MM.1S (cell line): ENCODE data around the gene GH2.

Experiments
- DNase-seq: peaks from one replicate; pipeline ENCODE4 v3.0.0-alpha.2; 2015
- H2AFZ ChIP-seq: fragments of 300-600 bp; sonication (generic); 2 replicates; pipeline ENCODE4 v1.6.0; 2016; ENCODE audit warnings: antibody characterized with exemption, low read length
- H3F3A ChIP-seq: fragments of 300-600 bp; sonication (generic); 2 replicates; pipeline ENCODE4 v1.6.1; 2016; ENCODE audit warnings: mild to moderate bottlenecking, antibody characterized with exemption, low read length, moderate library complexity, mixed read lengths; ENCODE audit not compliant: insufficient read depth
- H3K27ac ChIP-seq: fragments of 300-600 bp; sonication (generic); 2 replicates; pipeline ENCODE4 v1.5.1; 2016; ENCODE audit warnings: mild to moderate bottlenecking, low read length
- H3K27me3 ChIP-seq: fragments of 300-600 bp; sonication (generic); replicated peaks from 2 replicates; pipeline ENCODE4 v1.6.0; 2016; ENCODE audit warnings: low read length; ENCODE audit not compliant: insufficient read depth
- H3K36me3 ChIP-seq: fragments of 300-600 bp; sonication (generic); replicated peaks from 2 replicates; pipeline ENCODE4 v1.6.1; 2016; ENCODE audit warnings: mild to moderate bottlenecking, low read length, mixed read lengths; ENCODE audit not compliant: insufficient read depth
- H3K4me1 ChIP-seq: fragments of 300-600 bp; sonication (generic); 2 replicates; pipeline ENCODE4 v1.6.1; 2016; ENCODE audit warnings: low read length, mixed read lengths
- H3K4me2 ChIP-seq: fragments of 300-600 bp; sonication (generic); 2 replicates; pipeline ENCODE4 v1.6.0; 2016; ENCODE audit warnings: low read depth, low read length
- H3K4me3 ChIP-seq: fragments of 300-600 bp; sonication (generic); 2 replicates; pipeline ENCODE4 v1.5.1; 2016; ENCODE audit warnings: low read length, mixed read lengths
- H3K79me2 ChIP-seq: fragments of 300-600 bp; sonication (generic); 2 replicates; pipeline ENCODE4 v1.6.1; 2016; ENCODE audit warnings: mixed run types, low read length, mixed read lengths
- H3K9ac ChIP-seq: fragments of 300-600 bp; sonication (generic); 2 replicates; pipeline ENCODE4 v1.6.1; 2016; ENCODE audit warnings: low read length, mixed read lengths
- H3K9me2 ChIP-seq: fragments of 300-600 bp; sonication (generic); replicated peaks from 2 replicates; pipeline ENCODE4 v1.6.1; 2016; ENCODE audit warnings: mild to moderate bottlenecking, low read length, mixed read lengths; ENCODE audit not compliant: insufficient read depth
- H3K9me3 ChIP-seq: fragments of 300-600 bp; sonication (generic); replicated peaks from 2 replicates; pipeline ENCODE4 v1.6.1; 2016; ENCODE audit warnings: mild to moderate bottlenecking, low read length, mixed read lengths; ENCODE audit not compliant: insufficient read depth
- H4K20me1 ChIP-seq: fragments of 300-600 bp; sonication (generic); 2 replicates; pipeline ENCODE4 v1.6.1; 2016; ENCODE audit warnings: mild to moderate bottlenecking, low read length, moderate library complexity, mixed read lengths; ENCODE audit not compliant: insufficient read depth
- EZH2 ChIP-seq: fragments of 300-600 bp; sonication (generic); optimal IDR thresholded peaks from 2 replicates; pipeline ENCODE3; 2017; ENCODE audit warnings: low read depth, mild to moderate bottlenecking, antibody characterized with exemption, low read length, mixed read lengths
- EZH2phosphoT487 ChIP-seq: fragments of 300-600 bp; sonication (generic); IDR thresholded peaks from 2 replicates; pipeline ENCODE4 v1.6.1; 2018; ENCODE audit warnings: antibody characterized with exemption, low read length
- TF ChIP-seq, protein P1 (sequence below): fragments of 300-600 bp; sonication (generic); IDR thresholded peaks from 2 replicates; pipeline ENCODE4 v1.5.1; 2016; ENCODE audit warnings: antibody characterized with exemption, low read length, mixed read lengths

The GH2 gene

GRCh38 chr17:63855185-63855584, 26.6 kb downstream of the GH2 start:
- no peak for TF ChIP-seq EZH2phosphoT487
- TF ChIP-seq, protein P1, sequence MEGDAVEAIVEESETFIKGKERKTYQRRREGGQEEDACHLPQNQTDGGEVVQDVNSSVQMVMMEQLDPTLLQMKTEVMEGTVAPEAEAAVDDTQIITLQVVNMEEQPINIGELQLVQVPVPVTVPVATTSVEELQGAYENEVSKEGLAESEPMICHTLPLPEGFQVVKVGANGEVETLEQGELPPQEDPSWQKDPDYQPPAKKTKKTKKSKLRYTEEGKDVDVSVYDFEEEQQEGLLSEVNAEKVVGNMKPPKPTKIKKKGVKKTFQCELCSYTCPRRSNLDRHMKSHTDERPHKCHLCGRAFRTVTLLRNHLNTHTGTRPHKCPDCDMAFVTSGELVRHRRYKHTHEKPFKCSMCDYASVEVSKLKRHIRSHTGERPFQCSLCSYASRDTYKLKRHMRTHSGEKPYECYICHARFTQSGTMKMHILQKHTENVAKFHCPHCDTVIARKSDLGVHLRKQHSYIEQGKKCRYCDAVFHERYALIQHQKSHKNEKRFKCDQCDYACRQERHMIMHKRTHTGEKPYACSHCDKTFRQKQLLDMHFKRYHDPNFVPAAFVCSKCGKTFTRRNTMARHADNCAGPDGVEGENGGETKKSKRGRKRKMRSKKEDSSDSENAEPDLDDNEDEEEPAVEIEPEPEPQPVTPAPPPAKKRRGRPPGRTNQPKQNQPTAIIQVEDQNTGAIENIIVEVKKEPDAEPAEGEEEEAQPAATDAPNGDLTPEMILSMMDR = no peak
- no peak overlapping the region for H3K9ac ChIP-seq
- H3K4me2 ChIP-seq = no peak overlapping the region
- no peaks in the 10 kb centered on the region for H3K9me2 ChIP-seq
- DNase-seq = no peak
- H3K36me3 ChIP-seq = no peaks in the 10 kb centered on the region
- no peak overlapping the region for H2AFZ ChIP-seq
- no peaks in the 10 kb centered on the region for H4K20me1 ChIP-seq
- H3K27ac ChIP-seq = no peak overlapping the region
- H3F3A ChIP-seq = no peaks in the 10 kb centered on the region
- no peaks in the 10 kb centered on the region for H3K79me2 ChIP-seq
- no peak overlapping the region for H3K4me3 ChIP-seq
- no peaks in the 10 kb centered on the region; the same call in 1 of the 2 replicates for H3K27me3 ChIP-seq
- no peaks in the 10 kb centered on the region for H3K4me1 ChIP-seq
- H3K9me3 ChIP-seq = no peaks in the 10 kb centered on the region

DNA sequence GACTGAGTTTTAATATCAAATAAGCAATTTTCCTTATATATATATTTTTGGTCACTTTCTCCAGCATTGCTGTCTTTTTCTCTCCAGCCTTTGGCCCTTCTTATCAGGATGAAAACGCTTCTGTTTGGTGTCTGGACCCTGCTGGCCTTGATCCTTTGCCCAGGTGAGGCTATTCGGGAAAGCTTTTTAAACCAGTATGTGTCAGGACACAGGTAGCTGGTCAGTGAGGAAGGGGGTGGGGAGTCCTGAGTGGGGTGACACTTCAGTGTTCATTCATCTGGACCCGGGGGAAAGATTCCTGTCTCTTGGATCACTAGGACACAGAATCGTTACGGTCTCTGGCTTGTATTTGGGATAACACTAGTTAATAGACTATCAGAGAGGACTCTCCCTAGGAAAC, 27.0 kb downstream of the GH2 start:
- no peak overlapping the region for H3K27ac ChIP-seq
- H3K9me3 ChIP-seq = no peaks in the 10 kb centered on the region
- H3K79me2 ChIP-seq = no peaks in the 10 kb centered on the region
- TF ChIP-seq, protein P1 = no peak
- TF ChIP-seq EZH2phosphoT487 (no peak), EZH2 (no peak)
- H4K20me1 ChIP-seq = no peaks in the 10 kb centered on the region
- no peak overlapping the region for H2AFZ ChIP-seq
- no peak for DNase-seq
- no peak overlapping the region for H3K4me3 ChIP-seq
- H3K4me1 ChIP-seq = no peaks in the 10 kb centered on the region
- no peaks in the 10 kb centered on the region; the same call in 1 of the 2 replicates for H3K27me3 ChIP-seq
- no peaks in the 10 kb centered on the region for H3K9me2 ChIP-seq
- no peak overlapping the region for H3K4me2 ChIP-seq
- H3F3A ChIP-seq = no peaks in the 10 kb centered on the region
- no peak overlapping the region for H3K9ac ChIP-seq
- H3K36me3 ChIP-seq = no peaks in the 10 kb centered on the region

- H3K36me3 ChIP-seq = no peaks in the 10 kb centered on the region
- H3K4me3 ChIP-seq = no peak overlapping the region
- H3K4me1 ChIP-seq = no peaks in the 10 kb centered on the region
- H3K79me2 ChIP-seq = no peaks in the 10 kb centered on the region
- H3K9me2 ChIP-seq = no peaks in the 10 kb centered on the region
- no peaks in the 10 kb centered on the region for H4K20me1 ChIP-seq
- TF ChIP-seq EZH2phosphoT487 (no peak), EZH2 (no peak)
- TF ChIP-seq, protein P1 = no peak
- H3K9ac ChIP-seq = no peak overlapping the region
- H3K27me3 ChIP-seq = no peaks in the 10 kb centered on the region
- no peaks in the 10 kb centered on the region for H3K9me3 ChIP-seq
- H3K4me2 ChIP-seq = no peak overlapping the region
- no peak overlapping the region for H2AFZ ChIP-seq
- no peak for DNase-seq
- no peak overlapping the region for H3K27ac ChIP-seq
- no peaks in the 10 kb centered on the region for H3F3A ChIP-seq
Observed at GRCh38 chr17:63853260-63853659, 28.5 kb downstream of the GH2 start.
